IMR-90 (cell line): ENCODE data around the gene TSGA10IP. TPM values are rescaled to one million over a fixed set of nuclear protein-coding genes. Genes with fewer than 3 reads are reported as not detected.

Experiments used
- ATAC-seq: fragments of 200-7000 bp; cut with Tn5 transposase; 2 replicates; pipeline ENCODE4 v1.9.1; 2020; ENCODE audit warnings: low read depth, mild to moderate bottlenecking, moderate library complexity
- BruUV-seq: library from RNA; stranded (reverse); fragments of 400-500 nt; replicated peaks from 2 replicates; lab custom pipeline; 2021; lab: Mats Ljungman, UMichigan
- CTCF ChIA-PET: fragments of 300-600 bp; formaldehyde crosslinking; extraction: SDS; loops from one replicate; lab custom pipeline; 2021; ENCODE audit warnings: antibody characterized with exemption; lab: Yijun Ruan, JAX
- POLR2A ChIA-PET: fragments of 300-600 bp; sonication (Branson Sonifier 250); formaldehyde crosslinking; loops from one replicate; lab custom pipeline; 2022; ENCODE audit warnings: antibody characterized with exemption; ENCODE audit not compliant: unreplicated experiment; lab: Charles Lee
- DNase-seq: peaks from one replicate; pipeline ENCODE4 v3.0.0; 2013
- H2AFZ ChIP-seq: replicated peaks from 2 replicates; pipeline ENCODE3; 2013; ENCODE audit warnings: low read length, mild to moderate bottlenecking; ENCODE audit not compliant: poor library complexity
- H2AK5ac ChIP-seq: 2 replicates; pipeline ENCODE4 v1.6.1; 2013; ENCODE audit warnings: low read depth, low read length, inconsistent platforms
- H2AK9ac ChIP-seq: replicated peaks from 2 replicates; pipeline ENCODE3; 2013; ENCODE audit warnings: mild to moderate bottlenecking, low read depth, low read length, moderate library complexity; ENCODE audit not compliant: poor library complexity
- H2BK120ac ChIP-seq: 2 replicates; pipeline ENCODE4 v1.6.1; 2013; ENCODE audit warnings: low read depth, low read length, inconsistent platforms
- H2BK15ac ChIP-seq: 3 replicates; pipeline ENCODE4 v1.6.1; 2013; ENCODE audit warnings: low read depth, low read length, inconsistent platforms
- H2BK20ac ChIP-seq: 2 replicates; pipeline ENCODE4 v1.6.1; 2013; ENCODE audit warnings: low read depth, mild to moderate bottlenecking, inconsistent platforms, low read length, moderate library complexity
- H2BK5ac ChIP-seq: 2 replicates; pipeline ENCODE4 v1.6.1; 2013; ENCODE audit warnings: mild to moderate bottlenecking, low read depth, low read length, inconsistent platforms; ENCODE audit not compliant: poor library complexity, severe bottlenecking
- H3K14ac ChIP-seq: replicated peaks from 2 replicates; pipeline ENCODE4 v1.6.1; 2013; ENCODE audit warnings: low read depth, low read length, inconsistent platforms
- H3K18ac ChIP-seq: 2 replicates; pipeline ENCODE4 v1.6.1; 2013; ENCODE audit warnings: low read depth, low read length, control low read depth
- H3K23ac ChIP-seq: 2 replicates; pipeline ENCODE4 v1.6.1; 2013; ENCODE audit warnings: low read depth, low read length, inconsistent platforms
- H3K27ac ChIP-seq: 2 replicates; pipeline ENCODE4 v1.5.1; 2013; ENCODE audit warnings: mild to moderate bottlenecking, control low read depth, low read length; ENCODE audit not compliant: insufficient read depth
- H3K27me3 ChIP-seq: 2 replicates; pipeline ENCODE4 v1.6.1; 2013; ENCODE audit warnings: low read length; ENCODE audit not compliant: control insufficient read depth, insufficient read depth
- H3K36me3 ChIP-seq: 2 replicates; pipeline ENCODE4 v1.6.1; 2013; ENCODE audit warnings: low read length, mixed read lengths; ENCODE audit not compliant: control insufficient read depth, insufficient read depth
- H3K4ac ChIP-seq: 2 replicates; pipeline ENCODE4 v1.6.1; 2013; ENCODE audit warnings: low read depth, low read length, inconsistent platforms
- H3K4me1 ChIP-seq: 2 replicates; pipeline ENCODE4 v1.6.1; 2013; ENCODE audit warnings: low read length, mixed read lengths; ENCODE audit not compliant: control insufficient read depth, insufficient read depth
- H3K4me2 ChIP-seq: 2 replicates; pipeline ENCODE4 v1.6.1; 2013; ENCODE audit warnings: low read depth, mild to moderate bottlenecking, control low read depth, low read length, moderate library complexity
- H3K4me3 ChIP-seq: 2 replicates; pipeline ENCODE4 v1.5.1; 2013; ENCODE audit warnings: low read depth, mild to moderate bottlenecking, control low read depth, low read length, moderate library complexity; ENCODE audit not compliant: insufficient read depth
- H3K56ac ChIP-seq: 2 replicates; pipeline ENCODE4 v1.6.1; 2013; ENCODE audit warnings: low read length, inconsistent platforms; ENCODE audit not compliant: insufficient read depth; ENCODE audit errors: extremely low read depth
- H3K79me1 ChIP-seq, 2 experiments: 2 replicates each; pipeline ENCODE4 v1.6.1; 2013; ENCODE audit warnings: low read length in 2 of 2, inconsistent platforms in 1 of 2, low read depth in 1 of 2
- H3K9ac ChIP-seq: 2 replicates; pipeline ENCODE4 v1.6.1; 2013; ENCODE audit warnings: low read depth, low read length, control low read depth
- H3K9me1 ChIP-seq: 2 replicates; pipeline ENCODE4 v1.6.1; 2013; ENCODE audit warnings: low read length, inconsistent platforms; ENCODE audit not compliant: insufficient read depth
- H3K9me3 ChIP-seq: 2 replicates; pipeline ENCODE4 v1.6.1; 2013; ENCODE audit warnings: low read length; ENCODE audit not compliant: control insufficient read depth, insufficient read depth
- H4K20me1 ChIP-seq: 2 replicates; pipeline ENCODE4 v1.6.1; 2013; ENCODE audit warnings: low read length, inconsistent platforms; ENCODE audit not compliant: insufficient read depth
- H4K5ac ChIP-seq: 2 replicates; pipeline ENCODE4 v1.6.1; 2013; ENCODE audit warnings: mild to moderate bottlenecking, low read depth, low read length, control low read depth
- H4K8ac ChIP-seq, 2 experiments: 2 replicates each; pipeline ENCODE4 v1.6.1; 2013; ENCODE audit warnings: low read depth in 2 of 2, low read length in 2 of 2, control low read depth in 1 of 2, inconsistent platforms in 1 of 2
- H4K91ac ChIP-seq: 2 replicates; pipeline ENCODE4 v1.6.1; 2013; ENCODE audit warnings: low read depth, low read length, inconsistent platforms; ENCODE audit not compliant: insufficient read depth
- CEBPB ChIP-seq: IDR thresholded peaks from 2 replicates; pipeline ENCODE4 v1.6.1; 2012; ENCODE audit warnings: low read depth, low read length, improper control_type of control experiment
- FOS ChIP-seq: fragments of 150-350 bp; IDR thresholded peaks from 2 replicates; pipeline ENCODE4 v1.6.1; 2016; ENCODE audit warnings: low read depth, low read length
- POLR2A ChIP-seq: IDR thresholded peaks from 2 replicates; pipeline ENCODE4 v1.6.1; 2012; ENCODE audit warnings: mild to moderate bottlenecking, low read depth, low read length
- RAD21 ChIP-seq: IDR thresholded peaks from 2 replicates; pipeline ENCODE4 v1.6.1; 2012; ENCODE audit warnings: low read length, improper control_type of control experiment
- RFX5 ChIP-seq: IDR thresholded peaks from 2 replicates; pipeline ENCODE4 v1.8.0; 2012; ENCODE audit warnings: low read depth, mild to moderate bottlenecking, low read length, moderate library complexity
- SMC3 ChIP-seq: fragments of 150-350 bp; IDR thresholded peaks from 2 replicates; pipeline ENCODE4 v1.6.1; 2016; ENCODE audit warnings: low read depth, mild to moderate bottlenecking, antibody characterized with exemption, low read length, moderate library complexity
- WGBS, 2 experiments: methylation state at CpG; one replicate each; pipeline versions ENCODE4 v1.1.5 to v1.1.7; 2013; ENCODE audit warnings: missing lambda C conversion rate in 2 of 2; ENCODE audit not compliant: insufficient read length in 1 of 2; ENCODE audit errors: extremely low coverage in 2 of 2; 5-methylcytosine and 5-hydroxymethylcytosine counted together
- dilution Hi-C: fragments of 300-500 bp; cut with HindIII; formaldehyde crosslinking; loops from one replicate; pipeline ENCODE4 v1.14.3; 2018; ENCODE audit warnings: low sequenced_read_pairs; ENCODE audit not compliant: unreplicated experiment
- in situ Hi-C: fragments of 300-500 bp; cut with MboI; formaldehyde crosslinking; loops from 3 replicates; pipeline ENCODE4 v1.14.3; 2019; ENCODE audit warnings: low sequenced_read_pairs, inconsistent platforms, mixed read lengths
- intact Hi-C: fragments of 100-400 bp; cut with micrococcal nuclease; formaldehyde crosslinking; loops from 2 replicates; pipeline ENCODE4 v1.10.0; 2022
- polyA plus RNA-seq, 3 experiments: library from polyadenylated mRNA; depleted of rRNA; stranded (reverse); fragments of >200 nt; gene quantifications; 2 replicates each; pipeline ENCODE4 v1.2.3, GENCODE V29; 2012; ENCODE audit warnings: low replicate concordance in 1 of 3
- total RNA-seq: library from RNA; depleted of rRNA; stranded (reverse); fragments of >200 nt; gene quantifications from 2 replicates; pipeline ENCODE4 v1.2.3, GENCODE V29; 2012
- TF ChIP-seq, protein P1 (sequence below): fragments of 150-350 bp; IDR thresholded peaks from 2 replicates; pipeline ENCODE4 v1.6.1; 2017; ENCODE audit warnings: mild to moderate bottlenecking, antibody characterized with exemption, low read length, low read depth

The TSGA10IP gene
- total and polyA plus RNA-seq, 2 of the 4 experiments (the other 2 are of a cell fraction), result 0.21 TPM; not detected in 1

DNA sequence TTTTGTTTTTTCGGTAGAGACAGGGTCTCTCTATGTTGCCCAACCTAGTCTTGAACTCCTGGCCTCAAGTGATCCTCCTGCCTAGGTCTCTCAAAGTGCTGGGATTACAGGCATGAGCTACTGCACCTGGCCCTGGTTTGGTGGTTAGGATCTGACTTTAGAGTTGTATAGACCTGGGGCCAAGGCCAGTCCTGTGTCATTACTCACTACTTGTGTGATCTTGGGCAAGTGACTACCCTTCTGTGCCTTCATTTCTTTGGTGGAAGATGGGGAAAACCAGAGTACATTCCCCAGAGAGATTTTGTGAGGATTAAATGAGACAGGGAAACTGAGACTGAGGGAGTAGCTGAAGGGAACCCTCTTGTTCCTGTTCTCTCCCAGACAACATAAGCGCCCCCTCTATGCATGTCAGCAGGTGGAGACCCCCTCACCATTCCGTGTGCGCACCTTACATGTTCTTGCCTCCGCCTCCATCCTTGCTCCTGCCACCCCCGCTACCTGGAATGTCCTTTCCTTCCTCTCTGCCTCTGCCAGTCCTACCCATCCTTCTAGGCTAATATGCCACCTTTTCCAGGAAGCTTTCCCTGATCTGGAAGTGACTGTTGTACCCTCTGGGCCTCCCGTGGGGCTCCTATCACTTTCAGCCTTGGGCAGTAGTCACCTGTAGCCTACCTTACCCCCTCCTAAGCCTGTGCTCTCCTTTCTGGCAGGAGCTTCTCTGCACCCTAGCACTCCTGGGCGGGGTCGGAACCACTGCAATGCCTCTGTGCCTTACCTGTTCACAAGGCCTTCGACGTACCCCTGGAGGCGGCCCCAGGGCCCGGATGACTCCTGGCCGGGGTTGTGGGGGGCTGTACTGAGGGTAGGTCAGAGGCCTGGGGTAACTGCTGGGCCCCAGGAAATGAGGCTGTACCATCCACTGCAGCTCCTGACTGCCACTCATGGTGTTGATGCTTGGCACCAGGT is 49.0 kb upstream of the TSGA10IP start:
- Histone ChIP-seq H2BK120ac (peak overlapping the region; percentile 58), H3K4me1 (peaks cover 35% of the 10 kb centered on the region), H3K36me3 (peaks cover 46% of the 10 kb centered on the region), H3K56ac (peak overlapping the region; percentile 62; the same call in 1 of the 2 replicates), H4K20me1 (peaks cover 83% of the 10 kb centered on the region), H3K23ac (peak overlapping the region; percentile 99), H3K9me3 (no peaks in the 10 kb centered on the region), H3K18ac (peak overlapping the region; percentile 17; the same call in 1 of the 2 replicates), H3K14ac (peak overlapping the region; percentile 97), H2AK5ac (peak overlapping the region; percentile 45), H3K9ac (peak overlapping the region; percentile 54; the same call in 1 of the 2 replicates), H3K79me1 (peaks cover 8 to 30% of the 10 kb centered on the region in 2 experiments), H2AFZ (peak overlapping the region; percentile 59), H2BK15ac (no peak overlapping the region), H4K5ac (peak overlapping the region; percentile 14), H3K27me3 (no peaks in the 10 kb centered on the region), H3K4me3 (peak overlapping the region; percentile 98; the same call in 1 of the 2 replicates), H2AK9ac (peak overlapping the region; percentile 92), H2BK5ac (peak overlapping the region; percentile 72), H3K27ac (peak overlapping the region; percentile 28), H2BK20ac (no peak overlapping the region), H3K9me1 (peaks cover 7% of the 10 kb centered on the region; the same call in 1 of the 2 replicates), H3K4ac (peak overlapping the region; percentile 93), H4K91ac (peak overlapping the region; percentile 24), H3K4me2 (peak overlapping the region; percentile 69), H4K8ac (peak overlapping the region; percentile 84 to 93; a peak in 3 of 4 replicates)
- dilution Hi-C loops, result no loop called here
- ChIA-PET POLR2A (interaction anchor here (0.9 kb wide), 1 partner anchor 8 kb away, joined by 7 read pairs; the partner anchor contains the start of gene FIBP), CTCF (interaction anchor here (1.2 kb wide), 1 partner anchor 126 kb away, joined by 4 read pairs; no protein-coding TSS in a partner anchor)
- TF ChIP-seq RAD21, result no peak
- TF ChIP-seq SMC3, result no peak
- peak; percentile 17; the same call in 1 of the 2 replicates for TF ChIP-seq POLR2A
- no peak for TF ChIP-seq RFX5
- TF ChIP-seq CEBPB, result no peak
- no peak for TF ChIP-seq FOS
- TF ChIP-seq, protein P1, sequence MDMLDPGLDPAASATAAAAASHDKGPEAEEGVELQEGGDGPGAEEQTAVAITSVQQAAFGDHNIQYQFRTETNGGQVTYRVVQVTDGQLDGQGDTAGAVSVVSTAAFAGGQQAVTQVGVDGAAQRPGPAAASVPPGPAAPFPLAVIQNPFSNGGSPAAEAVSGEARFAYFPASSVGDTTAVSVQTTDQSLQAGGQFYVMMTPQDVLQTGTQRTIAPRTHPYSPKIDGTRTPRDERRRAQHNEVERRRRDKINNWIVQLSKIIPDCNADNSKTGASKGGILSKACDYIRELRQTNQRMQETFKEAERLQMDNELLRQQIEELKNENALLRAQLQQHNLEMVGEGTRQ, result no peak
- BruUV-seq, result no TSS peak
- no peak for ATAC-seq
- intact Hi-C loops, result no loop called here
- in situ Hi-C loops, result no loop called here
- no peak for DNase-seq
- WGBS, 2 experiments, result 75% methylated on average over 4 of the region's 14 CpGs; no CpG with 5 or more reads in 1 of the 2 experiments
